K562 (cell line): ENCODE measurements around the gene PPIE. TPM values are rescaled to one million over a fixed set of nuclear protein-coding genes. Genes with fewer than 3 reads are reported as not detected.

Source experiments
- ATAC-seq: fragments of 200-7000 bp; cut with Tn5 transposase; 3 replicates; pipeline ENCODE4 v1.9.1; 2020; ENCODE audit warnings: moderate library complexity
- BruUV-seq: library from RNA; stranded (reverse); fragments of 400-500 nt; replicated peaks from 2 replicates; lab custom pipeline; 2021; lab: Mats Ljungman, UMichigan
- CTCF ChIA-PET: fragments of 300-600 bp; formaldehyde crosslinking; extraction: SDS; loops from one replicate; lab custom pipeline; 2021; ENCODE audit warnings: low intra/inter-chr PET ratio; lab: Yijun Ruan, JAX
- POLR2A ChIA-PET: fragments of 300-600, 350-650 bp; sonication (Branson Sonifier 250); formaldehyde crosslinking; extraction: SDS; loops from one replicate; lab custom pipeline; 2021; ENCODE audit warnings: antibody characterized with exemption, inconsistent platforms; lab: Yijun Ruan, JAX
- DNase-seq, 4 experiments: peaks; one replicate each; pipeline versions ENCODE4 v3.0.0 to v3.0.0-alpha.2; 2011 to 2018; ENCODE audit warnings: low spot score in 3 of 4, mixed read lengths in 3 of 4; ENCODE audit errors: extremely low read depth in 1 of 4
- FAIRE-seq: peaks from 2 replicates; lab custom pipeline; 2011; peaks lifted over from hg19 to GRCh38; lab: Jason Lieb, UNC
- H2AFZ ChIP-seq: 2 replicates; pipeline ENCODE4 v1.6.0; 2011; ENCODE audit warnings: low read depth, low read length, control low read depth, inconsistent platforms
- H3K27ac ChIP-seq: fragments of 200-600 bp; 3 replicates; pipeline ENCODE4 v1.8.0; 2011; ENCODE audit warnings: low read depth, mild to moderate bottlenecking, control low read depth, inconsistent platforms, low read length, moderate library complexity, mixed read lengths; ENCODE audit errors: extremely low read depth
- H3K27me3 ChIP-seq, 2 experiments: fragments of 300-600 bp in 1 of 2; 2 replicates in 1 of 2; 3 replicates in 1 of 2; pipeline versions ENCODE4 v1.6.0 to v1.8.0; 2011; ENCODE audit warnings: inconsistent platforms in 2 of 2, low read length in 2 of 2, mild to moderate bottlenecking in 1 of 2, mixed read lengths in 1 of 2, moderate library complexity in 1 of 2; ENCODE audit not compliant: control insufficient read depth in 2 of 2, insufficient read depth in 2 of 2
- H3K36me3 ChIP-seq: fragments of 300-600 bp; 3 replicates; pipeline ENCODE4 v1.8.0; 2011; ENCODE audit warnings: mild to moderate bottlenecking, low read length, inconsistent platforms; ENCODE audit not compliant: control insufficient read depth, insufficient read depth
- H3K4me1 ChIP-seq, 2 experiments: fragments of 200-600 bp in 1 of 2; replicated peaks in 1 of 2; 2 replicates in 1 of 2; 3 replicates in 1 of 2; pipeline versions ENCODE4 v1.5.1 to v1.8.0; 2011; ENCODE audit warnings: inconsistent platforms in 2 of 2, low read length in 2 of 2, mild to moderate bottlenecking in 1 of 2, mixed read lengths in 1 of 2, moderate library complexity in 1 of 2; ENCODE audit not compliant: control insufficient read depth in 2 of 2, insufficient read depth in 2 of 2
- H3K4me2 ChIP-seq: 2 replicates; pipeline ENCODE4 v1.6.1; 2011; ENCODE audit warnings: low read length, control low read depth, inconsistent platforms, mixed read lengths; ENCODE audit not compliant: insufficient read depth
- H3K4me3 ChIP-seq: fragments of 200-600 bp; sonication (generic), shearing (Covaris generic); 2 replicates; pipeline ENCODE4 v1.5.1; 2016; ENCODE audit warnings: control low read depth, inconsistent platforms
- H3K79me2 ChIP-seq: fragments of 200-600 bp; 3 replicates; pipeline ENCODE4 v1.8.0; 2011; ENCODE audit warnings: low read length, inconsistent platforms; ENCODE audit not compliant: control insufficient read depth, insufficient read depth
- H3K9ac ChIP-seq, 2 experiments: 2 replicates each; pipeline versions ENCODE4 v1.6.0 to v1.6.1; 2011; ENCODE audit warnings: low read depth in 2 of 2, low read length in 2 of 2, control low read depth in 1 of 2, inconsistent platforms in 1 of 2, mild to moderate bottlenecking in 1 of 2, mixed read lengths in 1 of 2; ENCODE audit not compliant: insufficient read depth in 1 of 2
- H3K9me1 ChIP-seq: one replicate; pipeline ENCODE4 v1.6.0; 2011; ENCODE audit warnings: inconsistent platforms, mild to moderate bottlenecking, low read length, moderate library complexity; ENCODE audit not compliant: control insufficient read depth, insufficient read depth
- H3K9me3 ChIP-seq: replicated peaks from 2 replicates; pipeline ENCODE4 v1.5.1; 2011; ENCODE audit warnings: low read depth, low read length, inconsistent platforms; ENCODE audit not compliant: control insufficient read depth, insufficient read depth
- H4K20me1 ChIP-seq: replicated peaks from 2 replicates; pipeline ENCODE4 v1.6.1; 2011; ENCODE audit warnings: low read length, inconsistent platforms, mixed read lengths; ENCODE audit not compliant: control insufficient read depth, insufficient read depth
- CBX3 ChIP-seq, 2 experiments: IDR thresholded peaks; 1 replicate in 1 of 2; 2 replicates in 1 of 2; pipeline ENCODE4 v1.6.1; 2012; ENCODE audit warnings: inconsistent platforms in 2 of 2, low read length in 2 of 2, borderline replicate concordance in 1 of 2, control low read depth in 1 of 2
- CREB1 ChIP-seq, 2 experiments: sonication (generic) in 1 of 2; formaldehyde crosslinking in 1 of 2; IDR thresholded peaks; 2 replicates each; pipeline versions ENCODE4 v1.6.1 to v1.8.0; 2012 to 2022; ENCODE audit warnings: inconsistent platforms in 1 of 2, mild to moderate bottlenecking in 1 of 2, missing genetic modification reagents in 1 of 2, moderate library complexity in 1 of 2
- CXXC5 ChIP-seq: fragments of 250-450 bp; sonication (Bioruptor Pico); IDR thresholded peaks from 2 replicates; pipeline ENCODE4 v1.8.0; 2022; ENCODE audit warnings: inconsistent platforms, mild to moderate bottlenecking, moderate library complexity
- DIDO1 ChIP-seq: fragments of 450-650 bp; IDR thresholded peaks from 2 replicates; pipeline ENCODE4 v1.6.1; 2016; ENCODE audit warnings: low read depth, missing biosample characterization, missing genetic modification characterization
- EP300 ChIP-seq: IDR thresholded peaks from 2 replicates; pipeline ENCODE4 v1.6.1; 2012; ENCODE audit warnings: low read length, improper control_type of control experiment
- GATAD2B ChIP-seq: fragments of 450-650 bp; IDR thresholded peaks from 2 replicates; pipeline ENCODE4 v1.6.1; 2017; ENCODE audit warnings: mild to moderate bottlenecking, borderline replicate concordance
- KDM1A ChIP-seq, 2 experiments: fragments of 450-650 bp; IDR thresholded peaks; 2 replicates each; pipeline ENCODE4 v1.6.1; 2016; ENCODE audit warnings: mild to moderate bottlenecking in 2 of 2
- KLF6 ChIP-seq: fragments of 250-450 bp; sonication (Bioruptor Pico); IDR thresholded peaks from 2 replicates; pipeline ENCODE4 v1.4.0; 2020; ENCODE audit warnings: mild to moderate bottlenecking, moderate library complexity, borderline replicate concordance
- MCM5 ChIP-seq: fragments of 450-650 bp; IDR thresholded peaks from 2 replicates; pipeline ENCODE4 v1.6.1; 2016; ENCODE audit warnings: low read depth
- NEUROD1 ChIP-seq: fragments of 150-350 bp; IDR thresholded peaks from 2 replicates; pipeline ENCODE4 v1.6.1; 2014; ENCODE audit warnings: borderline replicate concordance, low read length, low read depth; ENCODE audit not compliant: partially characterized antibody
- PML ChIP-seq: IDR thresholded peaks from 2 replicates; pipeline ENCODE4 v1.6.1; 2012; ENCODE audit warnings: low read length, inconsistent platforms
- TAF15 ChIP-seq: fragments of 200-400 bp; formaldehyde crosslinking; IDR thresholded peaks from 2 replicates; pipeline ENCODE4 v1.6.1; 2017; ENCODE audit warnings: mild to moderate bottlenecking, low read depth, low read length, moderate library complexity
- ZFP1 ChIP-seq: fragments of 450-650 bp; formaldehyde crosslinking; IDR thresholded peaks from 2 replicates; pipeline ENCODE4 v1.4.0; 2020; ENCODE audit warnings: mild to moderate bottlenecking, mixed read lengths
- ZNF444 ChIP-seq: fragments of 250-450 bp; sonication (Bioruptor Pico); IDR thresholded peaks from 2 replicates; pipeline ENCODE4 v1.4.0; 2020; ENCODE audit warnings: mild to moderate bottlenecking, moderate library complexity
- ZNF644 ChIP-seq: fragments of 200-800 bp; sonication (Bioruptor generic); IDR thresholded peaks from 2 replicates; pipeline ENCODE4 v1.6.1; 2016; ENCODE audit warnings: low read depth, missing genetic modification characterization, missing compliant biosample characterization
- WGBS: fragments of 100-300 bp; shearing (Covaris generic); methylation state at CpG from one replicate; pipeline ENCODE4 v1.1.6; 2016; ENCODE audit warnings: low coverage, mixed read lengths; ENCODE audit not compliant: insufficient coverage; ENCODE audit errors: missing lambda C conversion rate; 5-methylcytosine and 5-hydroxymethylcytosine counted together
- in situ Hi-C: fragments of 300-500 bp; cut with MboI; formaldehyde crosslinking; loops from 4 replicates; pipeline ENCODE4 v1.15.0; 2018; ENCODE audit warnings: inconsistent platforms, mixed read lengths
- intact Hi-C: fragments of 100-400 bp; cut with micrococcal nuclease; formaldehyde crosslinking; loops from 2 replicates; pipeline ENCODE4 v1.14.2; 2022
- polyA plus RNA-seq, 8 experiments: library from polyadenylated mRNA; depleted of rRNA in 4 of 8; stranded (reverse) in 5 of 8; unstranded in 3 of 8; fragments of >200 nt; fragmentation: Nextera tagmentation in 2 of 8; fragmentation: Illumina TruSeq in 1 of 8; extraction: Ambion mirVana in 2 of 8; extraction: Trizol in 1 of 8; gene quantifications; 2 replicates each; pipeline versions ENCODE4 v1.2.1 to v1.2.3, GENCODE V29; 2011 to 2014; ENCODE audit warnings: inconsistent platforms in 1 of 8, missing spikeins in 1 of 8
- total RNA-seq, 7 experiments: library from RNA; depleted of rRNA in 6 of 7; stranded (reverse); fragments of >200 nt in 6 of 7; fragmentation: Illumina TruSeq in 2 of 7; extraction: Trizol in 2 of 7; gene quantifications; 2 replicates each; pipeline versions ENCODE4 v1.2.1 to v1.2.3, GENCODE V29; 2011 to 2021; ENCODE audit warnings: low replicate concordance in 1 of 7
- TF ChIP-seq, protein P1 (sequence below): fragments of 450-650 bp; IDR thresholded peaks from 2 replicates; pipeline ENCODE4 v1.6.1; 2017; ENCODE audit warnings: antibody characterized with exemption
- TF ChIP-seq, protein P2 (sequence below), 2 experiments: IDR thresholded peaks; 2 replicates each; pipeline ENCODE4 v1.6.1; 2011; ENCODE audit warnings: borderline replicate concordance in 1 of 2, control low read depth in 1 of 2, low read depth in 1 of 2, low read length in 1 of 2, mild to moderate bottlenecking in 1 of 2, mixed read lengths in 1 of 2, moderate library complexity in 1 of 2; ENCODE audit not compliant: insufficient read depth in 1 of 2, insufficient read length in 1 of 2, poor library complexity in 1 of 2, severe bottlenecking in 1 of 2; ENCODE audit errors: extremely low read depth in 1 of 2

PPIE gene
- total and polyA plus RNA-seq, 9 of the 15 experiments (the other 6 are each of a cell fraction or from before 2014, with no cell fraction given), result 75.4 to 444 (median 131) TPM

DNA sequence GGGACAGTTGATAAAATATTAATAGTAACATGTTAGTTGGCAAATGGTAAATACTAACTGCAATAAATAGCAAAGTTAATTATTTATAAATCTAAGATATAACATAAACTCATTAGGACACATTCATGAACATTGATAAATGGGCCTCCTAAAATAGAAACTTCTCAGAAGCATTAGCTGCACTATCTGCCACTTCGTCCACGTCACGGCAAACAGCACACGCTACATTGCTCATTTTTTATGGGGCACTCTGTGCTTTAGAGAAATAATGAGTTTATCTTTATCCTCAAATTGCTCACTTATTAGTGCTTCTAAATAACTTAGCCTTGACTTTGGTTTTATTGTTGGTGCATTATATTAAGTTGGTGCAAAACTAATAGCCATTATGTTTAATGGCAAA lies 31.2 kb upstream of the PPIE start (continued):
- TF ChIP-seq KDM1A (IDR thresholded peaks at IDR 0.05) (no peak), ZNF444 (CRISPR knock-in tag) (no peak), DIDO1 (tag) (no peak), KLF6 (no peak), TAF15 (no peak)
- TF ChIP-seq, protein P1, sequence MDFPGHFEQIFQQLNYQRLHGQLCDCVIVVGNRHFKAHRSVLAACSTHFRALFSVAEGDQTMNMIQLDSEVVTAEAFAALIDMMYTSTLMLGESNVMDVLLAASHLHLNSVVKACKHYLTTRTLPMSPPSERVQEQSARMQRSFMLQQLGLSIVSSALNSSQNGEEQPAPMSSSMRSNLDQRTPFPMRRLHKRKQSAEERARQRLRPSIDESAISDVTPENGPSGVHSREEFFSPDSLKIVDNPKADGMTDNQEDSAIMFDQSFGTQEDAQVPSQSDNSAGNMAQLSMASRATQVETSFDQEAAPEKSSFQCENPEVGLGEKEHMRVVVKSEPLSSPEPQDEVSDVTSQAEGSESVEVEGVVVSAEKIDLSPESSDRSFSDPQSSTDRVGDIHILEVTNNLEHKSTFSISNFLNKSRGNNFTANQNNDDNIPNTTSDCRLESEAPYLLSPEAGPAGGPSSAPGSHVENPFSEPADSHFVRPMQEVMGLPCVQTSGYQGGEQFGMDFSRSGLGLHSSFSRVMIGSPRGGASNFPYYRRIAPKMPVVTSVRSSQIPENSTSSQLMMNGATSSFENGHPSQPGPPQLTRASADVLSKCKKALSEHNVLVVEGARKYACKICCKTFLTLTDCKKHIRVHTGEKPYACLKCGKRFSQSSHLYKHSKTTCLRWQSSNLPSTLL, result no peak

DNA sequence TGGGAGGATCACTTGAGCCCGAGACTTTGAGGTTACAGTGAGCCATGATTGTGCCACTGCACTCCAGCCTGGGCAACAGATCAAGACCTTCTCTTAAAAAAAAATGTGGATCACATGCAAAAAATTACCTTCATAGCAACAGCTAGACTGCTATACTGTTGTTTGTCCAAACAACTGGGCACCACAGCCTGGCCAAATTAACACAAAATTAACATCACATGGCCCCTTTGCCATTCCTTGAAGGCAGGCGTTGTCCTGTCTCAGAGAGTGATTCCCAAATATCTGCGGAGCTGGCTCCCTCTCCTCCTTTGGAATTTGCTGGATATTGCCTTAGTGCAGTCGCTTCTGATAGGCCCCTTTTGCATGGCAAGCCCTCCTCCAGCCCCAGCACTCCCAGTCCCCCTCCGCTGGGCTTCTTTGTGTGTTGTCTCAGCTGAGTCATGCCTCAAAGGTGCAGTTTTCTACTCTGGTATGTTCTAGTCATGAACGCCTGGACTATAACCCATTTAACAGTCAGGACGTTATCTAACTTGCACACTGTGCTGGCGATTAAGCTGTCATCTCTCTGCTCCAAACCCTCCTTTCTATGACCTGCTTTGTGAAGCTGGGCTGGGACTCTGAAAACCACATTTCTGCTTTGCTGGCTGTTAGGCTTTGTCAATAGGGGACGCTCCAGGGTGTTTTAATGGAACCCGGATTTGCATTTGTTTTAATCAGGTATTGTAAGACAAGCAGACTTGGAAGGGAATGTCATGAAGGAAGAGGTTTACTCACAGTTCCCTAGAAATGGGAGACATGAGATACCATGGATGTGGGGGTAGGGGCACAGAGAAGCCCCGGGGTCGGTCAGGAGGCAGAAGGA lies 27.3 kb upstream of the PPIE start:
- H3K79me2 ChIP-seq, result no peaks in the 10 kb centered on the region
- BruUV-seq, result no TSS peak
- in situ Hi-C loops, result no loop called here
- FAIRE-seq (peak; percentile 99), ATAC-seq (peak; percentile 98), DNase-seq (peak; percentile 87 to 96 (median 88))
- H3K9me1 ChIP-seq, result no peaks in the 10 kb centered on the region
- no peak overlapping the region for H3K4me3 ChIP-seq
- no peaks in the 10 kb centered on the region for H3K9me3 ChIP-seq
- ChIA-PET POLR2A (interaction anchor here (0.7 to 2.8 kb wide), 15 partner anchors 11 to 355 kb away, joined by 3 to 25 read pairs (median 4); partner anchors contain the start of genes NT5C1A and PPIE), CTCF (interaction anchor here (0.6 to 1.5 kb wide), 5 partner anchors 9 to 1436 kb away, joined by 3 to 5 read pairs (median 3); no protein-coding TSS in a partner anchor)
- H2AFZ ChIP-seq, result peak overlapping the region; percentile 88
- 13% methylated on average over 12 of the region's 12 CpGs for whole genome bisulfite sequencing
- peak overlapping the region; percentile 53 to 70; a peak in 3 of 4 replicates for H3K9ac ChIP-seq
- H3K27me3 ChIP-seq, result no peaks in the 10 kb centered on the region
- intact Hi-C loops, result loop anchor here (1.0 to 10.0 kb wide), 2 partner anchors 9 to 607 kb away; no protein-coding TSS in a partner anchor
- H4K20me1 ChIP-seq, result no peaks in the 10 kb centered on the region
- H3K4me2 ChIP-seq, result peak overlapping the region; percentile 63
- peaks cover 22 to 24% of the 10 kb centered on the region in 2 experiments; a peak in 4 of 5 replicates for H3K4me1 ChIP-seq
- H3K27ac ChIP-seq, result peak overlapping the region; percentile 70
- H3K36me3 ChIP-seq, result no peaks in the 10 kb centered on the region
- TF ChIP-seq, protein P2, sequence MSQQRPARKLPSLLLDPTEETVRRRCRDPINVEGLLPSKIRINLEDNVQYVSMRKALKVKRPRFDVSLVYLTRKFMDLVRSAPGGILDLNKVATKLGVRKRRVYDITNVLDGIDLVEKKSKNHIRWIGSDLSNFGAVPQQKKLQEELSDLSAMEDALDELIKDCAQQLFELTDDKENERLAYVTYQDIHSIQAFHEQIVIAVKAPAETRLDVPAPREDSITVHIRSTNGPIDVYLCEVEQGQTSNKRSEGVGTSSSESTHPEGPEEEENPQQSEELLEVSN (IDR thresholded peaks at IDR 0.05; ENCODE audit: borderline replicate concordance in 1 of 2, extremely low read depth in 1 of 2, insufficient read depth in 1 of 2, insufficient read length in 1 of 2, low read depth in 1 of 2, low read length in 1 of 2, poor library complexity in 1 of 2, severe bottlenecking in 1 of 2), result peak; percentile 32 to 37
- TF ChIP-seq CXXC5 (CRISPR knock-in tag) (peak; percentile 81), MCM5 (no peak), ZFP1 (no peak), EP300 (peak; percentile 97), GATAD2B (peak; percentile 46; the same call in 1 of the 2 replicates), CREB1 (IDR thresholded peaks at IDR 0.05) (peak; percentile 70), CREB1 (CRISPR knock-in tag; IDR thresholded peaks at IDR 0.05) (peak; percentile 62; the same call in 1 of the 2 replicates), ZNF644 (peak; percentile 50; the same call in 1 of the 2 replicates), CBX3 (IDR thresholded peaks at IDR 0.05; ENCODE audit: borderline replicate concordance in 1 of 2, low read length in 2 of 2) (peak in 1 of 2 experiments; percentile 91; a peak in 2 of 3 replicates), NEUROD1 (peak; percentile 79), PML (peak; percentile 89)
